Panc1 (cell line): Measurements from ENCODE around the gene STAT3.

Source experiments
- CTCF ChIP-seq: fragments of 450-650 bp; IDR thresholded peaks from 2 replicates; pipeline ENCODE4 v1.5.1; 2017; ENCODE audit warnings: mild to moderate bottlenecking
- POLR2AphosphoS5 ChIP-seq: IDR thresholded peaks from 2 replicates; pipeline ENCODE4 v1.6.1; 2012; ENCODE audit warnings: mild to moderate bottlenecking, low read depth, low read length, moderate library complexity

- TF ChIP-seq POLR2AphosphoS5 (no peak), CTCF (no peak)
Observed at GRCh38 chr17:42405076-42405475, 16.8 kb upstream of the STAT3 start.
